LNCAP (cell line): ENCODE data around the gene JMJD8.
A peak's percentile ranks its signal among the peaks of the same experiment; 100 is the strongest.

Experiments used
- CTCF ChIP-seq: fragments of 450-650 bp; IDR thresholded peaks from 2 replicates; pipeline ENCODE4 v1.5.1; 2017; ENCODE audit warnings: mild to moderate bottlenecking

JMJD8 gene

GRCh38 chr16:667113-667779 is 16.9 kb downstream of the JMJD8 start:
- no peak for TF ChIP-seq CTCF

- no peak for TF ChIP-seq CTCF
Measured at GRCh38 chr16:666572-666971, 17.6 kb downstream of the JMJD8 start.

GRCh38 chr16:662597-662996 is 21.5 kb downstream of the JMJD8 start:
- no peak for TF ChIP-seq CTCF

GRCh38 chr16:662095-662494 is 22.0 kb downstream of the JMJD8 start:
- TF ChIP-seq CTCF = no peak

- TF ChIP-seq CTCF = no peak
Measured at GRCh38 chr16:661184-661821, 22.8 kb downstream of the JMJD8 start.

GRCh38 chr16:660459-661183 is 23.5 kb downstream of the JMJD8 start:
- peak; percentile 62 for TF ChIP-seq CTCF

- no peak for TF ChIP-seq CTCF
Measured at GRCh38 chr16:660132-660458, 24.0 kb downstream of the JMJD8 start.
